Peyer's patch (tissue), 4 donors: ENCODE measurements around the gene ACY1. TPM values are rescaled to one million over a fixed set of nuclear protein-coding genes. Genes with fewer than 3 reads are reported as not detected.

ENCODE experiments used
- DNase-seq, 3 donors: peaks; one replicate each; pipeline ENCODE4 v3.0.0-alpha.2; 2017 to 2019
- H3K27ac ChIP-seq, 4 donors: fragments of 200-600 bp; sonication (generic); one replicate each; pipeline ENCODE4 v1.5.1; 2016 to 2019
- H3K27me3 ChIP-seq, 2 donors: fragments of 200-600 bp; sonication (generic); one replicate each; pipeline ENCODE4 v1.5.1; 2019
- H3K36me3 ChIP-seq, 3 donors: fragments of 200-600 bp; sonication (generic); one replicate each; pipeline ENCODE4 v1.5.1; 2016 to 2019
- H3K4me1 ChIP-seq, 4 donors: fragments of 200-600 bp; sonication (generic); one replicate each; pipeline ENCODE4 v1.5.1; 2016 to 2019
- H3K4me3 ChIP-seq, 4 donors: fragments of 200-600 bp; sonication (generic); 1 replicate in 3 of 4; 2 replicates in 1 of 4; pipeline ENCODE4 v1.5.1; 2016 to 2019; ENCODE audit warnings: mild to moderate bottlenecking in 1 of 4
- H3K9me3 ChIP-seq, 4 donors: fragments of 200-600 bp; sonication (generic); one replicate each; pipeline ENCODE4 v1.5.1; 2016 to 2019; ENCODE audit warnings: mild to moderate bottlenecking in 1 of 4
- POLR2A ChIP-seq, 2 donors: fragments of 450-650 bp; IDR thresholded peaks; one replicate each; pipeline ENCODE4 v1.5.1; 2017; ENCODE audit warnings: antibody characterized with exemption in 2 of 2, mild to moderate bottlenecking in 2 of 2, moderate library complexity in 2 of 2
- total RNA-seq, 4 donors: library from RNA; depleted of rRNA; stranded (reverse); fragments of >200 nt; gene quantifications; one replicate each; pipeline ENCODE4 v1.1.0, GENCODE V29; 2016
- TF ChIP-seq, protein P1 (sequence below), 6 experiments: fragments of 450-650 bp in 4 of 6; fragments of 200-600 bp in 2 of 6; sonication (generic) in 1 of 6; IDR thresholded peaks; one replicate each; pipeline ENCODE4 v1.5.1; 2017 to 2019; ENCODE audit warnings: antibody characterized with exemption in 6 of 6, mild to moderate bottlenecking in 3 of 6, moderate library complexity in 1 of 6

The ACY1 gene
- total RNA-seq, 4 donors from 2014 or later = 95.7 to 977 (median 609) TPM

DNA sequence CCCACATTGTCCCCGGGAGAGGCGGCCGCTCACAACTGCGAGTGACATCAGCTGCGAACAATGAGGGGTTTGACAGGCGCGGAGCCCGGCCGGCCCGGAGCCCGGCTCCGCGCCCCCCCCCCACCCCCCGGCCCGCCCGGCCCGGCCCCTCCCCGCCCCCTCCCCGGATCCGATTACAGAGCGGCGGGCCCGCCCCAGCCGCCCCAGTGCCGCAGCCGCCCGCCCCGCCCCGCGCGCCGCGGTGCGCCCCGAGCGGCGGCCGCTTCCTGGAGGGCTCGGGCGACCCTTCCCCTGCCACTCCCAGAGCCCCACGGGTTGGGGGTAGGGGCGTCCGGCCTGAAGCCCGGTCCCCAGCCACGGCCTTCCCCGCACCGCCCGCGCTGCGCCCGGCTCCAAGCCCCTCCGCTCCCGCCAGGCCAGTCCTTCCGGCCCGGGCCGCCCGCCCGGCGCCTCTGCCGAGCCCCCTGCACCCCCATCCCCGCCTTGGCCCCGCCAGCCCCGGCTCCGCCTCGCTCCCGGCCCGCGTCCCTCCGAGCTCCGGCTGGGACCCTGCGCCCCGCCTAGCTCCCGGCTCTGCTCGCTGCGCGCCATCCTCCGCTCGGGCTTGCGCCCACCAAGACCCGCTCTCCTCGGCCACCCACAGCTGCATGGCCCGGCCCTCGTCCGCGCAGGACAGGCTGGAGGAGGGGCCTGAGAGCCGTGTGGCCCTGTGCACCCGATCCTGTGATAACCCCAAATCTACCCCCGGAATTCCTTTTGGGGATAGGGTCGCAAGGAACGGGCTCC lies 15.8 kb upstream of the ACY1 start, which contains the start of gene PCBP4:
Gene PCBP4 (minus strand): TSS at position 71 of the 786 bp plus-strand sequence. CDS start 6,214 bp downstream, outside the sequence.
- no peaks in the 10 kb centered on the region for H3K27me3 ChIP-seq
- H3K36me3 ChIP-seq = no peaks in the 10 kb centered on the region
- DNase-seq = peak; percentile 31 to 80 (median 71)
- H3K4me1 ChIP-seq = peaks cover 0 to 29% (median 7%) of the 10 kb centered on the region in 4 donors
- peak in 1 of 2 donors; percentile 23 for TF ChIP-seq POLR2A (IDR thresholded peaks at IDR 0.05)
- TF ChIP-seq, protein P1, sequence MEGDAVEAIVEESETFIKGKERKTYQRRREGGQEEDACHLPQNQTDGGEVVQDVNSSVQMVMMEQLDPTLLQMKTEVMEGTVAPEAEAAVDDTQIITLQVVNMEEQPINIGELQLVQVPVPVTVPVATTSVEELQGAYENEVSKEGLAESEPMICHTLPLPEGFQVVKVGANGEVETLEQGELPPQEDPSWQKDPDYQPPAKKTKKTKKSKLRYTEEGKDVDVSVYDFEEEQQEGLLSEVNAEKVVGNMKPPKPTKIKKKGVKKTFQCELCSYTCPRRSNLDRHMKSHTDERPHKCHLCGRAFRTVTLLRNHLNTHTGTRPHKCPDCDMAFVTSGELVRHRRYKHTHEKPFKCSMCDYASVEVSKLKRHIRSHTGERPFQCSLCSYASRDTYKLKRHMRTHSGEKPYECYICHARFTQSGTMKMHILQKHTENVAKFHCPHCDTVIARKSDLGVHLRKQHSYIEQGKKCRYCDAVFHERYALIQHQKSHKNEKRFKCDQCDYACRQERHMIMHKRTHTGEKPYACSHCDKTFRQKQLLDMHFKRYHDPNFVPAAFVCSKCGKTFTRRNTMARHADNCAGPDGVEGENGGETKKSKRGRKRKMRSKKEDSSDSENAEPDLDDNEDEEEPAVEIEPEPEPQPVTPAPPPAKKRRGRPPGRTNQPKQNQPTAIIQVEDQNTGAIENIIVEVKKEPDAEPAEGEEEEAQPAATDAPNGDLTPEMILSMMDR (IDR thresholded peaks at IDR 0.05) = no peak
- H3K27ac ChIP-seq = peak within 1 kb of the TSS; percentile 84 to 97 (median 90)
- H3K4me3 ChIP-seq = peak within 1 kb of the TSS; percentile 63 to 97 (median 86)
- no peaks in the 10 kb centered on the region for H3K9me3 ChIP-seq

DNA sequence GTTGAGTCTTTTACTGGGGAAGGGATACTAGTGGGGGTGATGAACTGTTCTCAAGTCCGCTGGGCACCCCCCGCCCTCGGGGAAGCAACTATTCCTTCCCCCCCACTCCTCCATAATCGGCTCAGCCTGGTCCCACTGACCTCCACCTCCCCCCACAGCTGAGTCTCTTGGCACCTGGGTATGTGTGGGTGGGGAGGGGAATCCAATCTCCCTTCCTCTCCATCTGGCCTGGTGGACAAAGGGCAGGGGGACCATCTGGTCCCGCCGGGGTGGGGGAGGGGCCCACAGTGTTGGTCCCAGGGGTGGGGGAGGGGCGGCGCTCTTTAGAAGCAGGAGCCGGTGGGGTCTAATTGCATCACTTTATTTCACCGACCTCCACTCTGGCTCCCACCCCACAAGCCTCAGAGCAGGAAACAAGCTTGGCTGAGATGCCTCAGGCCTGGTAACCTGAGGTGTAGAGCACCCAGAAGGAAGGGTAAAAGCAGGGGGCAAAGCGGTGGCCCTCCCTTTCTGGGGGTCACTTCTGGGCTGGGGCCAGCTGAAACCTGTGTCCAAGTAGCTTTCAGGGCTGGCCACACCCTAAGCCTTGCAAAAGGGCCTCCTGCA lies 15.1 kb upstream of the ACY1 start:
- peaks cover 0 to 29% (median 7%) of the 10 kb centered on the region in 4 donors for H3K4me1 ChIP-seq
- TF ChIP-seq, protein P1 (IDR thresholded peaks at IDR 0.05) = no peak
- no peak for TF ChIP-seq POLR2A (IDR thresholded peaks at IDR 0.05)
- DNase-seq = no peak
- no peaks in the 10 kb centered on the region for H3K27me3 ChIP-seq
- H3K36me3 ChIP-seq = no peaks in the 10 kb centered on the region
- H3K27ac ChIP-seq = peak overlapping the region; percentile 84 to 97 (median 90)
- no peaks in the 10 kb centered on the region for H3K9me3 ChIP-seq
- H3K4me3 ChIP-seq = peak overlapping the region; percentile 63 to 97 (median 86)

DNA sequence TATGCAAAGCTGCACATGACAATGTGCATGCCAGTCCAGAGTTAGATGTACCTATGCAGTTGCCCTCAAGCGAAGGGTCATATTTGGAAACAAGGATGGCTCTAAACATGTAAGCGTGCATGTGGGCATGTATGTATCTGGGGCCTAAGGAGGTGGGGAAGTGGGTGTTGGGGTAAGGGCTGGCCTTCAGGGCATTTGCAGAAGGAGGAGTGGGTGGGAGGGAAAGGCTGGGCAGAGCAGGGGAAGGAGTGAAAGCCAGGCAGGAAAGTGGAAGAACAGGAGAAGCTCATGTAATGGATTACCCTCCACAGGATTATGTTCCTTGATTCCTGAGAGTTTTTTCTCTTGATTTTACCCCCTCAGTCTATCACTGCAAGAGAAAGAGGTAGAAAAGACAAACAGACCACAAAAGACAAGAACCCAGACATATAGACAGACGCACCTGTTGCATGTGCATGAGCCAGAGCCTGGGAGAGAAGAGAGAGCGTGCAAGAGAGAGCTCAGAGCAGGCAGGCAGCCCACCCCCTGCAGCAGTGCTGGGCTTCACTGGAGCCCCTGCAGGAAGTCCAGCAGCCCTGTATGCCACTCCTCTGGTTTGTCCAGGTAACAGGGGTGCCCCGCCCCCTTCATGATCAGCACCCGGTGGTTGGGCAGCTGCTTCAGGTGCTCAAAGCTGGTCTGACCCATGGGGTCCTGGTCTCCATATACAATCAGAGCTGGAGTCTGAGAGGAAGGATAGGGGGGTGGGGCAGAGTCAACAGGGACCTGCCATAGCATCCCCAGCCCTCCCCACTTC lies 14.3 kb upstream of the ACY1 start:
- Histone ChIP-seq H3K27ac (peak overlapping the region in 2 of 4 donors; percentile 84 to 97), H3K4me3 (no peak overlapping the region), H3K27me3 (no peaks in the 10 kb centered on the region), H3K4me1 (peaks cover under 1 to 30% (median 8%) of the 10 kb centered on the region in 4 donors), H3K9me3 (no peaks in the 10 kb centered on the region), H3K36me3 (no peaks in the 10 kb centered on the region)
- TF ChIP-seq, protein P1 (IDR thresholded peaks at IDR 0.05) = no peak
- TF ChIP-seq POLR2A (IDR thresholded peaks at IDR 0.05) = no peak
- DNase-seq = no peak

DNA sequence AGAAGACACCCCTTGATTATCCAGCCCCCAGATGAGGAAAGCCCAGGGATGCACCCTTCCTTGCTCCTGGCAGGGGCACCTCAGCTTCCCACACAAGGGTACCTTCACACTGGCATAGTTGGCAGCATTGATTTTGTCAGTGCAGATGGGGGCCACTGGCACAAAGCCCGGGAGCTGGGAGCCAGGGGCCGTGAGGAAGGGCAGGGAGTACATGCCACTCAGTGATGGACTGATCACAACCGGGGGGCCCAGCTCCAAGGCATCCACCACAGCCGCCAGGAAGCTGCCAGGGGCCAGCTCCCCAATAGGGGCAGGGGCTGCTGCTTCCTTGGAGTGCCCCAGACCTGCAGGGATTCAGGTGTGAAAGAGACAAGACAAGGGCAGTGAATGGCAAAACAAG lies 13.5 kb upstream of the ACY1 start:
- H3K4me1 ChIP-seq = peaks cover 4 to 36% (median 14%) of the 10 kb centered on the region in 4 donors
- no peak overlapping the region for H3K4me3 ChIP-seq
- DNase-seq = no peak
- no peaks in the 10 kb centered on the region for H3K9me3 ChIP-seq
- TF ChIP-seq, protein P1 (IDR thresholded peaks at IDR 0.05) = no peak
- no peak for TF ChIP-seq POLR2A (IDR thresholded peaks at IDR 0.05)
- no peaks in the 10 kb centered on the region for H3K27me3 ChIP-seq
- H3K27ac ChIP-seq = no peak overlapping the region
- H3K36me3 ChIP-seq = no peaks in the 10 kb centered on the region

DNA sequence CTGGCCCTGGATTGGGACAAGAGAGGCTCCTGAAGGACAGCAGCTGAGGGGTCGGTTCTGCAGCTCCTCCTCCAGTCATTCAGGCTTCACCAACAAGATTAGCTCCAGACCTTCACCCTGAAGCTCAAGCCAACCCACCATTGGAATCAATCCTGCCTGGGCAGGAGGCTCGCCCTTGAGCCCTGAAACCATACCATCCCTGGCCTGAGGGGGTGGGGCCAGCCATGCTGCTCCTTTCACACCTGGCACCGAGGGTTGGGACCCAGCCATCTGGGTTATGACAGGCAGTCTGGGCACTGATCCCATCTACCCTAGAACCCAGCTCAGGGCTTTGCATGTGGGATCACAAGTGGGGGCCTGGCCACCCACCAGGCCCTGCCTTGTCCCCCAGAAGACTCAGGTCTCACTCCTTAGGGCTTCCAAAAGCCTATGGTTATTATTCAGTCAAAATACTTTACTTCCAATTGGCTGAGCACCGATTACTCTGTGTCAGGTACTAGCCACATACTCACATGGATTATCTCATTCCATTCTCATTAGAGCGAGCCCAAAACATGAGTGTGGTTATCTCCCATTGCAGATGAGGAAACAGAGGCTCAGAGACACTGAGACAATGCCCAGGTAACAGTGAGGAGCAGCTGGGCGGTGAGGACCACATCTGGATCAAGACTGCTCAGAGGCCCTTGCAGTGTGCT lies 12.6 kb upstream of the ACY1 start:
- peaks cover 4 to 41% (median 15%) of the 10 kb centered on the region in 4 donors for H3K4me1 ChIP-seq
- H3K27ac ChIP-seq = no peak overlapping the region

More for the DNA sequence above, 12.6 kb upstream of the ACY1 start:
- no peaks in the 10 kb centered on the region for H3K9me3 ChIP-seq
- no peaks in the 10 kb centered on the region for H3K36me3 ChIP-seq
- DNase-seq = no peak
- no peaks in the 10 kb centered on the region for H3K27me3 ChIP-seq
- H3K4me3 ChIP-seq = no peak overlapping the region
- TF ChIP-seq POLR2A (IDR thresholded peaks at IDR 0.05) = no peak
- TF ChIP-seq, protein P1 (IDR thresholded peaks at IDR 0.05) = no peak
